T1000 (cell line): ENCODE results near the gene DPYD.

ENCODE experiments used
- DNase-seq: peaks from one replicate; lab custom pipeline; 2025; ENCODE audit warnings: mixed read lengths; lab: John Stamatoyannopoulos, UW

The DPYD gene

DNA sequence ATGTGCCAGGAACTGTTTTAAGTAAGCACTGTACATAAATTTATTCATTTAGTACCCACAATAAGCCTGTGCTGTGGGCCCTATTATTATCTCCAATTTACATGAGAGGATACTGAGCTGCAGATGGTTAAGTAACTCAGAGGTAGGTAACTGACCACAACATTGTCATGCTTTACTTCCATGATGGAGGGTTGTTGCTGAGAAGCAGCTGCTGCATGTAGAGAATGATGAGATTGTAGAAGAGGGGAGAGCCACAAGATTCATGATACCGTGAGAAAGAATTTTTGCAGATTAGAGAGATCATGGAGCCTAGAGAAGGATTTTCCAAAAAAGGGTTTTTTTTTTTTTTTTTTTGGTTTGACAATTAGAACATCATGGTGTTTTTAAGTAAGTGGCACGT, 886.2 kb downstream of the DPYD start:
- DNase-seq: no peak

DNA sequence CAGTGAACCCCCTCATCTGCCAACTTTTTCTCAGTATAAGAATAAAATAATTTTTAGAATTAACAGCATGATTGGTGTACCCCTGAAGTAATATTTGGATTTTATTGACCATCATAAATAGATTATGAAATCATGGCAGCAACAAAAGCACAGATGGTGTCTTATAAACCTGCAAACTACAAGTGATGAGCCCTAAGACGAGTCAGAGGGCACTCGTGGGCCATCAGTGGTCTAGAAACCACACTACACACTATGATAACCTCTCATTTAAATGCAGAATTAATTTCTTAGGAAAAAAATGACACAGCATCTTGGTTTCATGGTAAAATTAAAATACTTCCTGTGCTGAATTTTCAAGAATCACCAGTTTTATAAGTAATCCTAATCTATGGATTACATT, 886.9 kb downstream of the DPYD start:
- DNase-seq: no peak
